ENCODE results near the gene RTBDN.

RTBDN gene

GRCh38 chr19:12782174-12782423 is 52.3 kb downstream of the RTBDN start:
- Histone ChIP-seq H3K4me3 (peak overlapping the region; percentile 38), H3K9me3 (no peaks in the 10 kb centered on the region), H3K4me1 (peaks cover 21% of the 10 kb centered on the region), H3K27me3 (ENCODE audit: low read depth) (no peaks in the 10 kb centered on the region), H3K36me3 (replicated peaks) (no peaks in the 10 kb centered on the region)
- DNase-seq (ENCODE audit: low spot score in 2 of 2): no peak
- in situ Hi-C loops (cut with MboI; ENCODE audit: low sequenced_read_pairs): no loop called here

DNA sequence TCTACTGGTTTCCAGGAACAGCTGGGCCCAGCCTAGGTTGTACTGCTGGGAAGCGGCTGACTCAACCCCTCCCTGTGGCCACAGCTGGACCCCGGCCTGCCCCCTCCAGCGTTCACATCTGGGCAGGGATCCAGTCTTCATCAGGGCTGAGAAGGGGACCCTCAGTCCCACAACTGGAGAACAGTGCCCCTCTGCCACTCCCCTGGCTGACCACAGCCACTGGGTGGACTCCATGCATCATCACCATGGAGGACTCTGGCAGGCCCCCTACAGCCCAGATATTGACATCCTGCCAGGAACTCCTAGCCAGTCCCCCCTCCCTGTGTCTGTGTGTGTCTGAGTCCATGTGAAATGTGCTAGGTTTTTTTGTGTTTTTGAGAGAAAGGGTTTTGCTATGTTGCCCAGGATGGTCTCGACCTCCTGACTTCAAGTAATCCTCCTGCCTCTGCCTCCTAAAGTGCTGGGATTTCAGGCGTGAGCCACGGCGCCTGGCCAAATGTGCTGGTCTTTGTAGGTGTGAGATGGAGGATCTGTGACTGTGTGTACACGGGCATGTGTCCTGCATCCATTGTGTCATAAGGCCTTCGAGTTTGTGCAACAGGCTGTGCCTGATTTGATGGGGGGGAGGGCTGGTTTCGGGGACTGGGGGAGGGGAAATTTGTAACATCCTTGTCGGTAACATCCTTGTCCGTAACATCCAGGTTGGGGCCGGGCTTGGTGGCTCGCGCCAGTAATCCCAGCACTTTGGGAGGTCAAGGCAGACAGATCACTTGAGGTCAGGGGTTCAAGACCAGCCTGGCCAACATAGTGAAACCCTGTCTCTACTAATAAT is 55.0 kb downstream of the RTBDN start:
- Histone ChIP-seq H3K9me3 (no peaks in the 10 kb centered on the region), H3K36me3 (replicated peaks) (0 out of 2 replicates have a peak, but pooled peaks cover under 1% of the 10 kb centered on the region), H3K27me3 (ENCODE audit: low read depth) (no peaks in the 10 kb centered on the region), H3K4me3 (no peak overlapping the region), H3K4me1 (peaks cover 21% of the 10 kb centered on the region)
- in situ Hi-C loops (cut with MboI; ENCODE audit: low sequenced_read_pairs): no loop called here
- peak in 1 of 2 experiments; percentile 32 for DNase-seq (ENCODE audit: low spot score in 2 of 2)

- Histone ChIP-seq H3K9me3 (no peaks in the 10 kb centered on the region), H3K36me3 (replicated peaks) (0 out of 2 replicates have a peak, but pooled peaks cover 3% of the 10 kb centered on the region), H3K4me1 (peaks cover 21% of the 10 kb centered on the region), H3K27me3 (ENCODE audit: low read depth) (no peaks in the 10 kb centered on the region), H3K4me3 (peak overlapping the region; percentile 39; the same call in 1 of the 2 replicates)
- no peak for DNase-seq (ENCODE audit: low spot score in 2 of 2)
- in situ Hi-C loops (cut with MboI; ENCODE audit: low sequenced_read_pairs): no loop called here
Observed at GRCh38 chr19:12778905-12779161, 55.5 kb downstream of the RTBDN start.

DNA sequence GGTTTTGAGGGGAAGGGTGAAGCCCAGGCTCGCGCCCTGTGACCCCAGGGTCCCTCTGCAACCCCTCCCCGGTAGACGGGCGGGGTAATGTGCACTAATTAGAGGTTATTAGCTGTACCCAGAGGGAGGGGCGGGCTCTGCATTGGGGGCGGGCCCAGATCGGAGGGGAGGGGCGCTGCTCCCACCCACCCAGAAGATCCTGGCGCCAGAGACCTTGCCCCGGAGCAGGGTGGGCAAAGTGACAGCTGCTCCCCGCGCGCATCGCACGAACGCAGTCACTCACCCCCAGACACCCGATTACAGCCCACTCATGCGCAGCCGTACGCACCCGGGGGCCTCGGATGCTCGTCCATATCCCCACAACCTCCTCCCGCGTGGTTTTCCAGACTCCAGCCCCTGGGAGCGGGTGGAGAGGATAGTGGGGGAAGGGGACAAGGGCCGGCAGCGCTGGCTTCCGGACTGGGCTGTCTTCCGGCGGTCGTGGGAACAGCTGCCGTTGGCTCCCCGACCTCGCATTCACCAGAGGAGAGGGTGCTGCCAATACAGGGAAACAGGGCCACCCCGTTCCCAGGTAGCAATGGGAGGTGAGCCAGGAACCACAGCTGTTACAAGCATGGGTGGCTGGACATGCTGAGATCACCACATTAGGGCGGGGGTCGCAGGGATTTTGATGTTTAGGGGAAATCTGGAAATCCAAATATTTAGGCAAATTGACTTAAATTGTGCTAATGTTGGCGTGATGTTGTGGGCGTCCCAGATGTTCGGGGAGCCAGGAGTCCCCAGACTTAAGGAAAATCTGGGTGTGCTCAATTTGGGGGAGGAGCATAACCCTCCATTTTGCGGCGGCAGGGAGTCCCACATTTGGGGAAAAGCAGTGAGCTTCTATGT is 56.1 kb downstream of the RTBDN start:
- H3K4me1 ChIP-seq: peaks cover 18% of the 10 kb centered on the region
- peak overlapping the region; percentile 39 for H3K4me3 ChIP-seq
- H3K27me3 ChIP-seq (ENCODE audit: low read depth): no peaks in the 10 kb centered on the region
- in situ Hi-C loops (cut with MboI; ENCODE audit: low sequenced_read_pairs): no loop called here
- DNase-seq (ENCODE audit: low spot score in 2 of 2): peak in 1 of 2 experiments; percentile 79
- H3K9me3 ChIP-seq: no peaks in the 10 kb centered on the region
- 0 out of 2 replicates have a peak, but pooled peaks cover 3% of the 10 kb centered on the region for H3K36me3 ChIP-seq (replicated peaks)

GRCh38 chr19:12777217-12778016 is 57.0 kb downstream of the RTBDN start:
- Histone ChIP-seq H3K36me3 (replicated peaks) (0 out of 2 replicates have a peak, but pooled peaks cover 3% of the 10 kb centered on the region), H3K27me3 (ENCODE audit: low read depth) (no peaks in the 10 kb centered on the region), H3K9me3 (no peaks in the 10 kb centered on the region), H3K4me3 (peak overlapping the region; percentile 39), H3K4me1 (peaks cover 13% of the 10 kb centered on the region)
- peak; percentile 69 to 91 for DNase-seq (ENCODE audit: low spot score in 2 of 2)
- in situ Hi-C loops (cut with MboI; ENCODE audit: low sequenced_read_pairs): no loop called here
